GM18867 (cell line): ENCODE results near the gene DOK6.

Experiments used
- ATAC-seq: cut with Tn5 transposase; IDR thresholded peaks from one replicate; pipeline ENCODE4 v1.9.1; 2021; ENCODE audit warnings: mild to moderate bottlenecking, moderate library complexity; ENCODE audit not compliant: unreplicated experiment

DOK6 gene

GRCh38 chr18:69537183-69537582, 136.5 kb downstream of the DOK6 start:
- no peak for ATAC-seq

GRCh38 chr18:69538849-69539248, 138.2 kb downstream of the DOK6 start:
- no peak for ATAC-seq

GRCh38 chr18:69539404-69539803, 138.7 kb downstream of the DOK6 start:
- ATAC-seq = no peak

- ATAC-seq = no peak
Measured at GRCh38 chr18:69556228-69556627, 155.5 kb downstream of the DOK6 start.

- ATAC-seq = no peak
Measured at GRCh38 chr18:69557282-69557681, 156.6 kb downstream of the DOK6 start.

GRCh38 chr18:69558052-69558451, 157.4 kb downstream of the DOK6 start:
- ATAC-seq = no peak

- ATAC-seq = no peak
Measured at GRCh38 chr18:69559604-69560003, 158.9 kb downstream of the DOK6 start.

GRCh38 chr18:69564602-69565001, 163.9 kb downstream of the DOK6 start:
- ATAC-seq = no peak

- ATAC-seq = no peak
Measured at GRCh38 chr18:69567813-69568488, 167.3 kb downstream of the DOK6 start.

GRCh38 chr18:69569133-69569532, 168.4 kb downstream of the DOK6 start:
- no peak for ATAC-seq

GRCh38 chr18:69574401-69574800, 173.7 kb downstream of the DOK6 start:
- no peak for ATAC-seq

GRCh38 chr18:69580107-69580506, 179.4 kb downstream of the DOK6 start:
- peak; percentile 93 for ATAC-seq

GRCh38 chr18:69584429-69584828, 183.7 kb downstream of the DOK6 start:
- no peak for ATAC-seq

- ATAC-seq = no peak
Measured at GRCh38 chr18:69585696-69586095, 185.0 kb downstream of the DOK6 start.

- no peak for ATAC-seq
Measured at GRCh38 chr18:69586537-69586936, 185.8 kb downstream of the DOK6 start.

GRCh38 chr18:69588301-69588700, 187.6 kb downstream of the DOK6 start:
- no peak for ATAC-seq

- no peak for ATAC-seq
Measured at GRCh38 chr18:69590150-69590549, 189.5 kb downstream of the DOK6 start.

- ATAC-seq = no peak
Measured at GRCh38 chr18:69596345-69596744, 195.7 kb downstream of the DOK6 start.

- ATAC-seq = no peak
Measured at GRCh38 chr18:69597561-69597960, 196.9 kb downstream of the DOK6 start.

GRCh38 chr18:69599377-69599776, 198.7 kb downstream of the DOK6 start:
- no peak for ATAC-seq

- no peak for ATAC-seq
Measured at GRCh38 chr18:69612242-69612641, 211.6 kb downstream of the DOK6 start.

- no peak for ATAC-seq
Measured at GRCh38 chr18:69616114-69616513, 215.4 kb downstream of the DOK6 start.

GRCh38 chr18:69617408-69617807, 216.7 kb downstream of the DOK6 start:
- ATAC-seq = no peak
